Calu3 (cell line): ENCODE data around the gene PTPN23. TPM values are rescaled to one million over a fixed set of nuclear protein-coding genes. Genes with fewer than 3 reads are reported as not detected.
A peak's percentile ranks its signal among the peaks of the same experiment; 100 is the strongest.

Source experiments
- BruUV-seq: library from RNA; stranded (reverse); fragments of 400-500 nt; replicated peaks from 2 replicates; lab custom pipeline; 2021; lab: Mats Ljungman, UMichigan
- CTCF ChIA-PET: fragments of 300-600 bp; sonication (Branson Sonifier 250); formaldehyde crosslinking; loops from one replicate; lab custom pipeline; 2022; ENCODE audit warnings: antibody characterized with exemption; lab: Charles Lee
- DNase-seq: peaks from one replicate; pipeline ENCODE4 v3.0.0; 2022
- H3K27ac Mint-ChIP-seq: one replicate; pipeline ENCODE4 v1.8.0; 2022; ENCODE audit warnings: mixed read lengths; ENCODE audit not compliant: unreplicated experiment
- H3K27me3 Mint-ChIP-seq: one replicate; pipeline ENCODE4 v1.8.0; 2022; ENCODE audit warnings: mixed read lengths; ENCODE audit not compliant: unreplicated experiment
- H3K36me3 Mint-ChIP-seq: one replicate; pipeline ENCODE4 v1.8.0; 2022; ENCODE audit warnings: mild to moderate bottlenecking, moderate library complexity, mixed read lengths; ENCODE audit not compliant: insufficient read depth, unreplicated experiment
- H3K4me1 Mint-ChIP-seq: one replicate; pipeline ENCODE4 v1.8.0; 2022; ENCODE audit warnings: mild to moderate bottlenecking, low read depth, mixed read lengths; ENCODE audit not compliant: unreplicated experiment
- H3K4me3 Mint-ChIP-seq: one replicate; pipeline ENCODE4 v1.8.0; 2022; ENCODE audit warnings: mild to moderate bottlenecking, low read depth, moderate library complexity, mixed read lengths; ENCODE audit not compliant: unreplicated experiment
- H3K9me3 Mint-ChIP-seq: one replicate; pipeline ENCODE4 v1.8.0; 2022; ENCODE audit warnings: low read depth, mixed read lengths; ENCODE audit not compliant: unreplicated experiment
- intact Hi-C: fragments of 100-400 bp; cut with micrococcal nuclease; formaldehyde crosslinking; loops from one replicate; pipeline ENCODE4 v1.10.0; 2022; ENCODE audit not compliant: unreplicated experiment
- total RNA-seq: library from RNA; stranded (reverse); gene quantifications from 2 replicates; pipeline ENCODE4 v1.2.3, GENCODE V29; 2022
- TF ChIP-seq, protein P1 (sequence below): fragments of 200-600 bp; IDR thresholded peaks from one replicate; pipeline ENCODE4 v1.8.0; 2022; ENCODE audit warnings: antibody characterized with exemption; ENCODE audit not compliant: unreplicated experiment

Gene PTPN23
- total RNA-seq, 1 experiment from 2014 or later, result 57.6 TPM

- peaks cover 17% of the 10 kb centered on the region for H3K4me1 Mint-ChIP-seq
- peak; percentile 24 for DNase-seq
- H3K9me3 Mint-ChIP-seq, result peaks cover 4% of the 10 kb centered on the region
- TF ChIP-seq, protein P1, sequence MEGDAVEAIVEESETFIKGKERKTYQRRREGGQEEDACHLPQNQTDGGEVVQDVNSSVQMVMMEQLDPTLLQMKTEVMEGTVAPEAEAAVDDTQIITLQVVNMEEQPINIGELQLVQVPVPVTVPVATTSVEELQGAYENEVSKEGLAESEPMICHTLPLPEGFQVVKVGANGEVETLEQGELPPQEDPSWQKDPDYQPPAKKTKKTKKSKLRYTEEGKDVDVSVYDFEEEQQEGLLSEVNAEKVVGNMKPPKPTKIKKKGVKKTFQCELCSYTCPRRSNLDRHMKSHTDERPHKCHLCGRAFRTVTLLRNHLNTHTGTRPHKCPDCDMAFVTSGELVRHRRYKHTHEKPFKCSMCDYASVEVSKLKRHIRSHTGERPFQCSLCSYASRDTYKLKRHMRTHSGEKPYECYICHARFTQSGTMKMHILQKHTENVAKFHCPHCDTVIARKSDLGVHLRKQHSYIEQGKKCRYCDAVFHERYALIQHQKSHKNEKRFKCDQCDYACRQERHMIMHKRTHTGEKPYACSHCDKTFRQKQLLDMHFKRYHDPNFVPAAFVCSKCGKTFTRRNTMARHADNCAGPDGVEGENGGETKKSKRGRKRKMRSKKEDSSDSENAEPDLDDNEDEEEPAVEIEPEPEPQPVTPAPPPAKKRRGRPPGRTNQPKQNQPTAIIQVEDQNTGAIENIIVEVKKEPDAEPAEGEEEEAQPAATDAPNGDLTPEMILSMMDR, result no peak
- BruUV-seq, result no TSS peak
- intact Hi-C loops, result no loop called here
- CTCF ChIA-PET, result interaction anchor here (0.8 to 1.2 kb wide), 2 partner anchors 14 to 32 kb away, joined by 3 read pairs; partner anchors contain the start of gene SCAP
- peak overlapping the region; percentile 2 for H3K4me3 Mint-ChIP-seq
- peaks cover 12% of the 10 kb centered on the region for H3K36me3 Mint-ChIP-seq
- H3K27ac Mint-ChIP-seq, result peak overlapping the region; percentile 65
- no peaks in the 10 kb centered on the region for H3K27me3 Mint-ChIP-seq
Observed at GRCh38 chr3:47443611-47443995, 62.8 kb downstream of the PTPN23 start.

GRCh38 chr3:47444103-47444502, 63.3 kb downstream of the PTPN23 start:
- CTCF ChIA-PET, result interaction anchor here (0.8 to 1.2 kb wide), 2 partner anchors 13 to 31 kb away, joined by 3 read pairs; partner anchors contain the start of gene SCAP
- Mint-ChIP-seq H3K27me3 (no peaks in the 10 kb centered on the region), H3K4me3 (peak overlapping the region; percentile 2), H3K4me1 (peaks cover 17% of the 10 kb centered on the region), H3K9me3 (peaks cover 6% of the 10 kb centered on the region), H3K36me3 (peaks cover 11% of the 10 kb centered on the region), H3K27ac (peak overlapping the region; percentile 65)
- BruUV-seq, result no TSS peak
- no peak for DNase-seq
- TF ChIP-seq, protein P1, result no peak
- intact Hi-C loops, result no loop called here

- intact Hi-C loops, result no loop called here
- Mint-ChIP-seq H3K27me3 (no peaks in the 10 kb centered on the region), H3K4me1 (no peaks in the 10 kb centered on the region), H3K4me3 (no peak overlapping the region), H3K36me3 (peaks cover 4% of the 10 kb centered on the region), H3K9me3 (peaks cover 8% of the 10 kb centered on the region), H3K27ac (no peak overlapping the region)
- CTCF ChIA-PET, result no interaction called here
- DNase-seq, result no peak
- TF ChIP-seq, protein P1, result no peak
- no TSS peak for BruUV-seq
Observed at GRCh38 chr3:47452453-47453215, 71.8 kb downstream of the PTPN23 start.

DNA sequence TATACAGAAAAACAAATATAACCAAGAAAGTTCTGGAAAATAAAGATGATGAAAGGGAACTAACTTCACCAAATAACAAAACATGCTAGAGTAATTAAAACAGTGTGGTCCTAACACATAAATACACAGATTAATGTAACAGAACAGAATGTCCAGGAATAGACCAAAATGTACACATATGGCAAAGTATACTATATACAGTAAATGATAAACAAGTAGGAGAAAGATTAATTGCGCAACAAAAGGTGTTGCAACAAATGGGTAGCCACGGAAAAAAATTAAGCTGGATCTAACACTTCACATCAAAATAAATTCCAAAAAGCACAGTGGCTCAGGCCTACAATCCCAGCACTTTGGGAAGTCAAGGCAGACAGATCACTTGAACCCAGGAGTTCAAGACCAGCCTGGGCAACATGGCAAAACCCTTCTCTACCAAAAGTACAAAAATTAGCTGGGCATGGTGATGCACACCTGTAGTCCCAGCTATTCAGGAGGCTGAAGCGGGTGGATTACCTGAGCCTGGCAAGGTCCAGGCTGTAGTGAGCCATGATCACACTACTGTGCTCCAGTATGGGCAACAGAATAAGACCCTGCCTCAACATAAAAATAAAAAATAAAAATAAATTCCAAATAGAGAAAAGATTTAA, 75.1 kb downstream of the PTPN23 start:
- Mint-ChIP-seq H3K36me3 (peaks cover 4% of the 10 kb centered on the region), H3K27me3 (no peaks in the 10 kb centered on the region), H3K27ac (no peak overlapping the region), H3K9me3 (peaks cover 2% of the 10 kb centered on the region), H3K4me3 (no peak overlapping the region), H3K4me1 (no peaks in the 10 kb centered on the region)
- TF ChIP-seq, protein P1, result no peak
- intact Hi-C loops, result no loop called here
- no peak for DNase-seq
- CTCF ChIA-PET, result interaction anchor here (0.6 kb wide), 1 partner anchor 14 kb away, joined by 5 read pairs; no protein-coding TSS in a partner anchor
- BruUV-seq, result no TSS peak
